HepG2 (cell line): ENCODE data around the gene ARHGEF40. TPM values are rescaled to one million over a fixed set of nuclear protein-coding genes. Genes with fewer than 3 reads are reported as not detected.

Source experiments
- CREB1 ChIP-seq, 2 experiments: fragments of 450-650 bp in 1 of 2; IDR thresholded peaks; 2 replicates each; pipeline ENCODE4 v1.6.1; 2016 to 2017; ENCODE audit warnings: control low read depth in 1 of 2, mild to moderate bottlenecking in 1 of 2, missing compliant biosample characterization in 1 of 2, missing genetic modification characterization in 1 of 2
- DRAP1 ChIP-seq: IDR thresholded peaks from 2 replicates; pipeline ENCODE4 v1.6.1; 2016; ENCODE audit warnings: missing genetic modification reagents, missing compliant biosample characterization
- KMT2B ChIP-seq: IDR thresholded peaks from 2 replicates; pipeline ENCODE4 v1.6.1; 2016; ENCODE audit warnings: missing genetic modification reagents, missing compliant biosample characterization
- SAFB2 ChIP-seq: sonication (generic); formaldehyde crosslinking; IDR thresholded peaks from 2 replicates; pipeline ENCODE4 v1.5.1; 2020; ENCODE audit warnings: missing genetic modification reagents, low read depth, mild to moderate bottlenecking, borderline replicate concordance
- TRIM24 ChIP-seq: sonication (generic); formaldehyde crosslinking; IDR thresholded peaks from 2 replicates; pipeline ENCODE4 v1.8.0; 2022; ENCODE audit warnings: mild to moderate bottlenecking, missing genetic modification reagents
- ZBTB10 ChIP-seq: sonication (generic); formaldehyde crosslinking; IDR thresholded peaks from 2 replicates; pipeline ENCODE4 v1.4.0; 2020; ENCODE audit warnings: missing genetic modification reagents, borderline replicate concordance
- ZNF276 ChIP-seq: sonication (generic); formaldehyde crosslinking; IDR thresholded peaks from 2 replicates; pipeline ENCODE4 v1.4.0; 2020; ENCODE audit warnings: mild to moderate bottlenecking, low read depth, missing genetic modification reagents
- ZNF552 ChIP-seq: sonication (generic); formaldehyde crosslinking; IDR thresholded peaks from 2 replicates; pipeline ENCODE4 v1.9.0; 2022; ENCODE audit warnings: missing genetic modification reagents, mild to moderate bottlenecking, borderline replicate concordance
- ZNF589 ChIP-seq: sonication (generic); formaldehyde crosslinking; conservative IDR thresholded peaks from 2 replicates; pipeline ENCODE4 v1.8.0; 2022; ENCODE audit warnings: mild to moderate bottlenecking, moderate library complexity, missing genetic modification reagents
- ZNF615 ChIP-seq: sonication (generic); formaldehyde crosslinking; IDR thresholded peaks from 2 replicates; pipeline ENCODE4 v1.5.0; 2020; ENCODE audit warnings: mild to moderate bottlenecking, missing genetic modification reagents, borderline replicate concordance
- ZNF616 ChIP-seq: sonication (generic); formaldehyde crosslinking; IDR thresholded peaks from 2 replicates; pipeline ENCODE4 v1.5.0; 2020; ENCODE audit warnings: low read depth, mild to moderate bottlenecking, missing genetic modification reagents
- polyA plus RNA-seq, 8 experiments: library from polyadenylated mRNA; depleted of rRNA in 3 of 8; stranded (reverse) in 7 of 8; unstranded in 1 of 8; fragments of >200 nt; fragmentation: Illumina TruSeq in 4 of 8; extraction: Trizol in 4 of 8; gene quantifications; 2 replicates each; pipeline versions ENCODE4 v1.2.1 to v1.2.3, GENCODE V29; 2011 to 2016; ENCODE audit warnings: low read depth in 4 of 8, missing spikeins in 1 of 8, mixed read lengths in 1 of 8; ENCODE audit not compliant: insufficient read depth in 1 of 8
- total RNA-seq, 5 experiments: library from RNA; depleted of rRNA; stranded (reverse); fragments of >200 nt; fragmentation: Illumina TruSeq; extraction: Trizol; gene quantifications; 2 replicates each; pipeline ENCODE4 v1.2.3, GENCODE V29; 2016; ENCODE audit warnings: low read depth in 1 of 5
- TF ChIP-seq, protein P1 (sequence below): sonication (generic); formaldehyde crosslinking; IDR thresholded peaks from 2 replicates; pipeline ENCODE4 v1.9.0; 2021; ENCODE audit warnings: missing genetic modification reagents, borderline replicate concordance
- TF ChIP-seq, protein P2 (sequence below): sonication (generic); formaldehyde crosslinking; IDR thresholded peaks from 2 replicates; pipeline ENCODE4 v1.5.1; 2020; ENCODE audit warnings: mild to moderate bottlenecking, missing genetic modification reagents, borderline replicate concordance

ARHGEF40 gene
- total and polyA plus RNA-seq, 2 of the 13 experiments (the other 11 are each of a cell fraction or from before 2014, with no cell fraction given): 28.1 to 78.1 TPM

DNA sequence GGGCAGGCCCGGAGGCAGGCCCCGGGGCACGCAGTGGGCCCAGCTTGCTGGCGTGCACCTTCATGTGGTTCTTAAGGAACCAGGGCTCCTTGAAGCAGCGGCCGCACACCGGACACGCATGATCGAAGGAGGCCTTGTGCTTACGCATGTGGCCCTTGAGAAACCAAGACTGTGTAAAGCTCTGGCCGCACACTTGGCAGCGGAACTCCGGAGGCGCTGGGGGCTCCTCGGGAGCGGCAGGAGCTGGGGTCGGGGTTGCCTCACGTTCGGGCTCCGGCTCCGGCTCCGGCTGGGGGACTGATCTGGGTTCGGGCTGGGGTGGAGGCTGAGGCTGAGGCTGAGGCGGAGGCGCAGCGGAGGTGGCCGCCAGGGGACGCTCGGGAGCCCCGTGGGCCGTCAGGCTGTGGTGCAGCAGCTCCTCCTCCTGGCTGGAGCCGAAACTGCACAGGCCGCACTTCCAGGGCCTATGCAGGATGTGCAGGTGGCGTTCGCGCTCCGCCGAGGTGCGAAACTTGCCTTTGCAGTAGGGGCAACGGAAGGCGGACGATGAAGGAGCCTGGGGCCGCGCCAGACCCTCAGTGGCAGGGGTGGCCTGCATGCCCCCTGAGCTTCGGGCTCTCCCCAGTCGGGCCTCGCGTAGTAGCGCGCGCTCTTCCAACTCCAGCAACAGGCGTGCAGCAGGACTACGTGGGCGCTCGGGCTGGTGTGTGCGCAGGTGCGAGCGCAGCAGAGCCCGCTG, 22.3 kb downstream of the ARHGEF40 start (continued):
- TF ChIP-seq TRIM24 (no peak), SAFB2 (CRISPR knock-in tag) (peak; percentile 92), CREB1 (IDR thresholded peaks at IDR 0.05) (no peak), CREB1 (CRISPR knock-in tag; IDR thresholded peaks at IDR 0.05) (no peak), ZNF615 (CRISPR knock-in tag) (no peak), ZNF552 (CRISPR knock-in tag) (peak; percentile 26; the same call in 1 of the 2 replicates), ZNF276 (CRISPR knock-in tag) (peak; percentile 91), DRAP1 (CRISPR knock-in tag) (peak; percentile 68), ZNF589 (CRISPR knock-in tag) (no peak; the same call in 1 of the 2 replicates), ZBTB10 (CRISPR knock-in tag) (no peak), ZNF616 (CRISPR knock-in tag) (no peak), KMT2B (CRISPR knock-in tag) (peak; percentile 79)
- TF ChIP-seq, protein P1, sequence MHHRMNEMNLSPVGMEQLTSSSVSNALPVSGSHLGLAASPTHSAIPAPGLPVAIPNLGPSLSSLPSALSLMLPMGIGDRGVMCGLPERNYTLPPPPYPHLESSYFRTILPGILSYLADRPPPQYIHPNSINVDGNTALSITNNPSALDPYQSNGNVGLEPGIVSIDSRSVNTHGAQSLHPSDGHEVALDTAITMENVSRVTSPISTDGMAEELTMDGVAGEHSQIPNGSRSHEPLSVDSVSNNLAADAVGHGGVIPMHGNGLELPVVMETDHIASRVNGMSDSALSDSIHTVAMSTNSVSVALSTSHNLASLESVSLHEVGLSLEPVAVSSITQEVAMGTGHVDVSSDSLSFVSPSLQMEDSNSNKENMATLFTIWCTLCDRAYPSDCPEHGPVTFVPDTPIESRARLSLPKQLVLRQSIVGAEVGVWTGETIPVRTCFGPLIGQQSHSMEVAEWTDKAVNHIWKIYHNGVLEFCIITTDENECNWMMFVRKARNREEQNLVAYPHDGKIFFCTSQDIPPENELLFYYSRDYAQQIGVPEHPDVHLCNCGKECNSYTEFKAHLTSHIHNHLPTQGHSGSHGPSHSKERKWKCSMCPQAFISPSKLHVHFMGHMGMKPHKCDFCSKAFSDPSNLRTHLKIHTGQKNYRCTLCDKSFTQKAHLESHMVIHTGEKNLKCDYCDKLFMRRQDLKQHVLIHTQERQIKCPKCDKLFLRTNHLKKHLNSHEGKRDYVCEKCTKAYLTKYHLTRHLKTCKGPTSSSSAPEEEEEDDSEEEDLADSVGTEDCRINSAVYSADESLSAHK (CRISPR knock-in tag): no peak
- TF ChIP-seq, protein P2, sequence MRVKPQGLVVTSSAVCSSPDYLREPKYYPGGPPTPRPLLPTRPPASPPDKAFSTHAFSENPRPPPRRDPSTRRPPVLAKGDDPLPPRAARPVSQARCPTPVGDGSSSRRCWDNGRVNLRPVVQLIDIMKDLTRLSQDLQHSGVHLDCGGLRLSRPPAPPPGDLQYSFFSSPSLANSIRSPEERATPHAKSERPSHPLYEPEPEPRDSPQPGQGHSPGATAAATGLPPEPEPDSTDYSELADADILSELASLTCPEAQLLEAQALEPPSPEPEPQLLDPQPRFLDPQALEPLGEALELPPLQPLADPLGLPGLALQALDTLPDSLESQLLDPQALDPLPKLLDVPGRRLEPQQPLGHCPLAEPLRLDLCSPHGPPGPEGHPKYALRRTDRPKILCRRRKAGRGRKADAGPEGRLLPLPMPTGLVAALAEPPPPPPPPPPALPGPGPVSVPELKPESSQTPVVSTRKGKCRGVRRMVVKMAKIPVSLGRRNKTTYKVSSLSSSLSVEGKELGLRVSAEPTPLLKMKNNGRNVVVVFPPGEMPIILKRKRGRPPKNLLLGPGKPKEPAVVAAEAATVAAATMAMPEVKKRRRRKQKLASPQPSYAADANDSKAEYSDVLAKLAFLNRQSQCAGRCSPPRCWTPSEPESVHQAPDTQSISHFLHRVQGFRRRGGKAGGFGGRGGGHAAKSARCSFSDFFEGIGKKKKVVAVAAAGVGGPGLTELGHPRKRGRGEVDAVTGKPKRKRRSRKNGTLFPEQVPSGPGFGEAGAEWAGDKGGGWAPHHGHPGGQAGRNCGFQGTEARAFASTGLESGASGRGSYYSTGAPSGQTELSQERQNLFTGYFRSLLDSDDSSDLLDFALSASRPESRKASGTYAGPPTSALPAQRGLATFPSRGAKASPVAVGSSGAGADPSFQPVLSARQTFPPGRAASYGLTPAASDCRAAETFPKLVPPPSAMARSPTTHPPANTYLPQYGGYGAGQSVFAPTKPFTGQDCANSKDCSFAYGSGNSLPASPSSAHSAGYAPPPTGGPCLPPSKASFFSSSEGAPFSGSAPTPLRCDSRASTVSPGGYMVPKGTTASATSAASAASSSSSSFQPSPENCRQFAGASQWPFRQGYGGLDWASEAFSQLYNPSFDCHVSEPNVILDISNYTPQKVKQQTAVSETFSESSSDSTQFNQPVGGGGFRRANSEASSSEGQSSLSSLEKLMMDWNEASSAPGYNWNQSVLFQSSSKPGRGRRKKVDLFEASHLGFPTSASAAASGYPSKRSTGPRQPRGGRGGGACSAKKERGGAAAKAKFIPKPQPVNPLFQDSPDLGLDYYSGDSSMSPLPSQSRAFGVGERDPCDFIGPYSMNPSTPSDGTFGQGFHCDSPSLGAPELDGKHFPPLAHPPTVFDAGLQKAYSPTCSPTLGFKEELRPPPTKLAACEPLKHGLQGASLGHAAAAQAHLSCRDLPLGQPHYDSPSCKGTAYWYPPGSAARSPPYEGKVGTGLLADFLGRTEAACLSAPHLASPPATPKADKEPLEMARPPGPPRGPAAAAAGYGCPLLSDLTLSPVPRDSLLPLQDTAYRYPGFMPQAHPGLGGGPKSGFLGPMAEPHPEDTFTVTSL: no peak
